H9 (cell line): ENCODE results near the gene SMNDC1. TPM values are rescaled to one million over a fixed set of nuclear protein-coding genes. Genes with fewer than 3 reads are reported as not detected.

ENCODE experiments used
- DNase-seq: peaks from one replicate; pipeline ENCODE4 v3.0.0-alpha.2; 2017
- H2AFZ ChIP-seq: one replicate; pipeline ENCODE4 v1.6.1; 2013; ENCODE audit warnings: mild to moderate bottlenecking, low read length, control low read depth, moderate library complexity
- H2AK5ac ChIP-seq: 2 replicates; pipeline ENCODE4 v1.6.1; 2013; ENCODE audit warnings: low read length, control low read depth, mixed read lengths; ENCODE audit not compliant: insufficient read length
- H2BK120ac ChIP-seq: one replicate; pipeline ENCODE4 v1.6.1; 2013; ENCODE audit warnings: low read depth, mild to moderate bottlenecking, low read length, control low read depth, inconsistent platforms; ENCODE audit not compliant: poor library complexity, severe bottlenecking
- H2BK12ac ChIP-seq: 2 replicates; pipeline ENCODE4 v1.6.1; 2013; ENCODE audit warnings: low read length, control low read depth, mixed read lengths, low read depth; ENCODE audit not compliant: insufficient read length
- H2BK15ac ChIP-seq: 2 replicates; pipeline ENCODE4 v1.6.1; 2013; ENCODE audit warnings: low read depth, low read length, control low read depth
- H2BK20ac ChIP-seq: one replicate; pipeline ENCODE4 v1.6.1; 2013; ENCODE audit warnings: low read depth, mild to moderate bottlenecking, low read length, control low read depth, inconsistent platforms; ENCODE audit not compliant: poor library complexity, severe bottlenecking
- H2BK5ac ChIP-seq: 2 replicates; pipeline ENCODE4 v1.6.1; 2013; ENCODE audit warnings: low read length, control low read depth, mixed read lengths; ENCODE audit not compliant: insufficient read length
- H3K14ac ChIP-seq: 2 replicates; pipeline ENCODE4 v1.6.1; 2013; ENCODE audit warnings: low read length, control low read depth; ENCODE audit not compliant: insufficient read depth
- H3K18ac ChIP-seq: 2 replicates; pipeline ENCODE4 v1.6.1; 2013; ENCODE audit warnings: low read depth, mild to moderate bottlenecking, mixed read lengths, low read length, control low read depth; ENCODE audit not compliant: insufficient read length
- H3K23ac ChIP-seq: 2 replicates; pipeline ENCODE4 v1.6.1; 2013; ENCODE audit warnings: low read length, control low read depth, mixed read lengths, low read depth; ENCODE audit not compliant: insufficient read length
- H3K23me2 ChIP-seq: 2 replicates; pipeline ENCODE4 v1.6.1; 2013; ENCODE audit warnings: low read depth, mild to moderate bottlenecking, mixed read lengths, low read length, control low read depth; ENCODE audit not compliant: insufficient read length, poor library complexity, severe bottlenecking
- H3K27ac ChIP-seq: 2 replicates; pipeline ENCODE4 v1.5.1; 2013; ENCODE audit warnings: low read length, control low read depth, mixed read lengths, low read depth; ENCODE audit not compliant: insufficient read length
- H3K27me3 ChIP-seq: 2 replicates; pipeline ENCODE4 v1.6.1; 2013; ENCODE audit warnings: low read length, control low read depth, inconsistent platforms; ENCODE audit not compliant: insufficient read depth
- H3K4ac ChIP-seq: 2 replicates; pipeline ENCODE4 v1.6.1; 2013; ENCODE audit warnings: low read depth, mild to moderate bottlenecking, control low read depth, inconsistent platforms, low read length, moderate library complexity
- H3K4me1 ChIP-seq: 2 replicates; pipeline ENCODE4 v1.6.1; 2013; ENCODE audit warnings: low read length, control low read depth, inconsistent platforms; ENCODE audit not compliant: insufficient read depth
- H3K4me2 ChIP-seq: 2 replicates; pipeline ENCODE4 v1.6.1; 2013; ENCODE audit warnings: low read length, control low read depth, mixed read lengths; ENCODE audit not compliant: insufficient read length, insufficient read depth
- H3K56ac ChIP-seq: 2 replicates; pipeline ENCODE4 v1.6.1; 2013; ENCODE audit warnings: low read depth, mild to moderate bottlenecking, mixed read lengths, low read length, control low read depth; ENCODE audit not compliant: insufficient read length
- H3K79me1 ChIP-seq: 2 replicates; pipeline ENCODE4 v1.6.1; 2013; ENCODE audit warnings: low read depth, mild to moderate bottlenecking, moderate library complexity, low read length, control low read depth, inconsistent platforms; ENCODE audit not compliant: insufficient read depth, poor library complexity, severe bottlenecking
- H3K79me2 ChIP-seq: 2 replicates; pipeline ENCODE4 v1.6.1; 2013; ENCODE audit warnings: low read length, control low read depth, inconsistent platforms; ENCODE audit not compliant: insufficient read depth
- H3K9ac ChIP-seq: 2 replicates; pipeline ENCODE4 v1.6.1; 2013; ENCODE audit warnings: low read length, control low read depth, mixed read lengths; ENCODE audit not compliant: insufficient read length; ENCODE audit errors: extremely low read depth
- H3K9me3 ChIP-seq: one replicate; pipeline ENCODE4 v1.6.1; 2013; ENCODE audit warnings: low read depth, low read length, inconsistent platforms; ENCODE audit not compliant: control insufficient read depth
- H3T11ph ChIP-seq: one replicate; pipeline ENCODE4 v1.6.1; 2013; ENCODE audit warnings: mild to moderate bottlenecking, low read length, control low read depth, inconsistent platforms
- H4K20me1 ChIP-seq: one replicate; pipeline ENCODE4 v1.6.1; 2013; ENCODE audit not compliant: control insufficient read depth, insufficient read length, insufficient read depth
- H4K5ac ChIP-seq: 2 replicates; pipeline ENCODE4 v1.6.1; 2013; ENCODE audit warnings: low read depth, mild to moderate bottlenecking, mixed read lengths, low read length, control low read depth; ENCODE audit not compliant: insufficient read length
- H4K8ac ChIP-seq: replicated peaks from 2 replicates; pipeline ENCODE4 v1.6.1; 2013; ENCODE audit warnings: low read length, control low read depth, mixed read lengths, low read depth; ENCODE audit not compliant: insufficient read length
- H4K91ac ChIP-seq: 2 replicates; pipeline ENCODE4 v1.6.1; 2013; ENCODE audit warnings: low read depth, mild to moderate bottlenecking, moderate library complexity, mixed read lengths, low read length, control low read depth; ENCODE audit not compliant: insufficient read length
- H3K27ac Mint-ChIP-seq, 3 experiments: 2 replicates in 2 of 3; 3 replicates in 1 of 3; pipeline ENCODE4 v1.8.0; 2020 to 2021; ENCODE audit warnings: mixed read lengths in 3 of 3, mild to moderate bottlenecking in 1 of 3, moderate library complexity in 1 of 3
- H3K27me3 Mint-ChIP-seq: 2 replicates; pipeline ENCODE4 v1.8.0; 2021; ENCODE audit warnings: low read depth, mild to moderate bottlenecking, moderate library complexity, mixed read lengths
- H3K36me3 Mint-ChIP-seq, 3 experiments: 2 replicates in 2 of 3; 3 replicates in 1 of 3; pipeline ENCODE4 v1.8.0; 2020 to 2021; ENCODE audit warnings: low read depth in 3 of 3, mixed read lengths in 3 of 3; ENCODE audit not compliant: insufficient read depth in 1 of 3
- H3K4me1 Mint-ChIP-seq, 2 experiments: 2 replicates each; pipeline ENCODE4 v1.8.0; 2020; ENCODE audit warnings: mixed read lengths in 2 of 2
- H3K4me3 Mint-ChIP-seq, 2 experiments: 2 replicates in 1 of 2; 3 replicates in 1 of 2; pipeline ENCODE4 v1.8.0; 2020 to 2021; ENCODE audit warnings: mild to moderate bottlenecking in 2 of 2, mixed read lengths in 2 of 2, moderate library complexity in 1 of 2
- H3K9me3 Mint-ChIP-seq, 2 experiments: 2 replicates in 1 of 2; 3 replicates in 1 of 2; pipeline ENCODE4 v1.8.0; 2020; ENCODE audit warnings: mild to moderate bottlenecking in 2 of 2, mixed read lengths in 2 of 2, moderate library complexity in 1 of 2
- WGBS: extraction: QIAGEN DNeasy Blood & Tissue Kit; methylation state at CpG from one replicate; pipeline ENCODE4 v1.1.7; 2013; ENCODE audit warnings: missing lambda C conversion rate, low lambda C conversion rate, mixed read lengths; ENCODE audit not compliant: insufficient read length; ENCODE audit errors: extremely low coverage; 5-methylcytosine and 5-hydroxymethylcytosine counted together
- total RNA-seq: library from RNA; stranded (reverse); gene quantifications from 2 replicates; pipeline ENCODE4 v1.2.1, GENCODE V29; 2021
- TF ChIP-seq, protein P1 (sequence below): fragments of 200-600 bp; sonication (generic); conservative IDR thresholded peaks from 3 replicates; pipeline ENCODE4 v1.8.0; 2021; ENCODE audit warnings: antibody characterized with exemption, mild to moderate bottlenecking

Gene SMNDC1
- total RNA-seq, 1 experiment from 2014 or later = 55.7 TPM

DNA sequence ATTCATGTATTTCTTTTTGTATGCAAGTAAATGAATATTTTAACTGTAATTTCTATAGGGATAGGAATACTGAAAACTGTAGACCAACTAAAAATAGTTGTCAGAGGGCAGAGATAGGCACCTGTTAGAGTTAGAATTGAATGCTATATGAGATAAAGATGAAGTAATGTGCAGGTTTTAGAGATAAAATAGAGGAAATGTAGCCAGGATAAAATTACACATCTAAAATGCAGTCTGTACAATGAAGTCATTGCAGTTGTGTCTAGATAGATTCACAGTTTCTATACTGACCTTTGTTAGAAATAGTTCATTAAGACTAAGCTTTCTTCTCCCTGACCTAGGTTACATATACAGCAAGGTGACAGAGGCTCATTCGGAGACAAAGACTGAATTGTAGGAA is 46.2 kb downstream of the SMNDC1 start:
- H3K4me1 Mint-ChIP-seq = no peaks in the 10 kb centered on the region
- H4K20me1 ChIP-seq = no peaks in the 10 kb centered on the region
- H3K4ac ChIP-seq = no peak overlapping the region
- H3K23ac ChIP-seq = no peak overlapping the region
- no peak overlapping the region for H3T11ph ChIP-seq
- TF ChIP-seq, protein P1, sequence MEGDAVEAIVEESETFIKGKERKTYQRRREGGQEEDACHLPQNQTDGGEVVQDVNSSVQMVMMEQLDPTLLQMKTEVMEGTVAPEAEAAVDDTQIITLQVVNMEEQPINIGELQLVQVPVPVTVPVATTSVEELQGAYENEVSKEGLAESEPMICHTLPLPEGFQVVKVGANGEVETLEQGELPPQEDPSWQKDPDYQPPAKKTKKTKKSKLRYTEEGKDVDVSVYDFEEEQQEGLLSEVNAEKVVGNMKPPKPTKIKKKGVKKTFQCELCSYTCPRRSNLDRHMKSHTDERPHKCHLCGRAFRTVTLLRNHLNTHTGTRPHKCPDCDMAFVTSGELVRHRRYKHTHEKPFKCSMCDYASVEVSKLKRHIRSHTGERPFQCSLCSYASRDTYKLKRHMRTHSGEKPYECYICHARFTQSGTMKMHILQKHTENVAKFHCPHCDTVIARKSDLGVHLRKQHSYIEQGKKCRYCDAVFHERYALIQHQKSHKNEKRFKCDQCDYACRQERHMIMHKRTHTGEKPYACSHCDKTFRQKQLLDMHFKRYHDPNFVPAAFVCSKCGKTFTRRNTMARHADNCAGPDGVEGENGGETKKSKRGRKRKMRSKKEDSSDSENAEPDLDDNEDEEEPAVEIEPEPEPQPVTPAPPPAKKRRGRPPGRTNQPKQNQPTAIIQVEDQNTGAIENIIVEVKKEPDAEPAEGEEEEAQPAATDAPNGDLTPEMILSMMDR = no peak
- H3K9me3 ChIP-seq = no peaks in the 10 kb centered on the region
- H3K36me3 Mint-ChIP-seq = peaks cover 7 to 9% (median 7%) of the 10 kb centered on the region in 3 experiments; a peak in 6 of 7 replicates
- H3K79me2 ChIP-seq = no peaks in the 10 kb centered on the region
- H2AK5ac ChIP-seq = no peak overlapping the region
- no peak overlapping the region for H2AFZ ChIP-seq
- no peak overlapping the region for H3K9ac ChIP-seq
- H3K4me3 Mint-ChIP-seq = no peak overlapping the region
- H3K14ac ChIP-seq = no peak overlapping the region
- H2BK12ac ChIP-seq = no peak overlapping the region
- H3K23me2 ChIP-seq = no peaks in the 10 kb centered on the region
- H2BK5ac ChIP-seq = no peak overlapping the region
- no peaks in the 10 kb centered on the region for H3K27me3 ChIP-seq
- no peak overlapping the region for H4K91ac ChIP-seq
- H4K8ac ChIP-seq = no peak overlapping the region
- no peaks in the 10 kb centered on the region for H3K27me3 Mint-ChIP-seq
- H4K5ac ChIP-seq = no peak overlapping the region
- no peak overlapping the region for H3K4me2 ChIP-seq
- no peak for DNase-seq
- no peak overlapping the region for H2BK20ac ChIP-seq
- no peaks in the 10 kb centered on the region for H3K79me1 ChIP-seq
- peaks cover 4 to 7% of the 10 kb centered on the region in 2 experiments; a peak in 3 of 5 replicates for H3K9me3 Mint-ChIP-seq
- H3K56ac ChIP-seq = no peak overlapping the region
- no peak overlapping the region for H3K27ac Mint-ChIP-seq
- no CpG with 5 or more reads among the region's 1 CpG for WGBS
- no peaks in the 10 kb centered on the region for H3K4me1 ChIP-seq
- H2BK120ac ChIP-seq = no peak overlapping the region
- H3K18ac ChIP-seq = no peak overlapping the region
- no peak overlapping the region for H2BK15ac ChIP-seq
- no peak overlapping the region for H3K27ac ChIP-seq
